Fibroblast of villous mesenchyme (primary cell): Measurements from ENCODE around the gene PHEX. TPM values are rescaled to one million over a fixed set of nuclear protein-coding genes. Genes with fewer than 3 reads are reported as not detected.

Experiments used
- DNase-seq: peaks from one replicate; pipeline ENCODE4 v3.0.0-alpha.2; 2010; ENCODE audit warnings: low read depth
- H3K4me3 ChIP-seq: 2 replicates; pipeline ENCODE4 v1.5.1; 2011; ENCODE audit warnings: low read depth, mild to moderate bottlenecking, low read length
- total RNA-seq: library from RNA; depleted of rRNA; stranded (reverse); fragments of >200 nt; gene quantifications from 2 replicates; pipeline ENCODE4 v1.2.3, GENCODE V29; 2012
- TF ChIP-seq, protein P1 (sequence below): IDR thresholded peaks from 2 replicates; pipeline ENCODE4 v1.5.1; 2012; ENCODE audit warnings: low read depth, mild to moderate bottlenecking, low read length; ENCODE audit not compliant: insufficient read depth

The PHEX gene
- total RNA-seq, 1 donor = 0.43 TPM

GRCh38 chrX:22122510-22122909 lies 90.4 kb downstream of the PHEX start:
- H3K4me3 ChIP-seq = no peak overlapping the region
- TF ChIP-seq, protein P1, sequence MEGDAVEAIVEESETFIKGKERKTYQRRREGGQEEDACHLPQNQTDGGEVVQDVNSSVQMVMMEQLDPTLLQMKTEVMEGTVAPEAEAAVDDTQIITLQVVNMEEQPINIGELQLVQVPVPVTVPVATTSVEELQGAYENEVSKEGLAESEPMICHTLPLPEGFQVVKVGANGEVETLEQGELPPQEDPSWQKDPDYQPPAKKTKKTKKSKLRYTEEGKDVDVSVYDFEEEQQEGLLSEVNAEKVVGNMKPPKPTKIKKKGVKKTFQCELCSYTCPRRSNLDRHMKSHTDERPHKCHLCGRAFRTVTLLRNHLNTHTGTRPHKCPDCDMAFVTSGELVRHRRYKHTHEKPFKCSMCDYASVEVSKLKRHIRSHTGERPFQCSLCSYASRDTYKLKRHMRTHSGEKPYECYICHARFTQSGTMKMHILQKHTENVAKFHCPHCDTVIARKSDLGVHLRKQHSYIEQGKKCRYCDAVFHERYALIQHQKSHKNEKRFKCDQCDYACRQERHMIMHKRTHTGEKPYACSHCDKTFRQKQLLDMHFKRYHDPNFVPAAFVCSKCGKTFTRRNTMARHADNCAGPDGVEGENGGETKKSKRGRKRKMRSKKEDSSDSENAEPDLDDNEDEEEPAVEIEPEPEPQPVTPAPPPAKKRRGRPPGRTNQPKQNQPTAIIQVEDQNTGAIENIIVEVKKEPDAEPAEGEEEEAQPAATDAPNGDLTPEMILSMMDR = no peak
- DNase-seq = peak; percentile 13

DNA sequence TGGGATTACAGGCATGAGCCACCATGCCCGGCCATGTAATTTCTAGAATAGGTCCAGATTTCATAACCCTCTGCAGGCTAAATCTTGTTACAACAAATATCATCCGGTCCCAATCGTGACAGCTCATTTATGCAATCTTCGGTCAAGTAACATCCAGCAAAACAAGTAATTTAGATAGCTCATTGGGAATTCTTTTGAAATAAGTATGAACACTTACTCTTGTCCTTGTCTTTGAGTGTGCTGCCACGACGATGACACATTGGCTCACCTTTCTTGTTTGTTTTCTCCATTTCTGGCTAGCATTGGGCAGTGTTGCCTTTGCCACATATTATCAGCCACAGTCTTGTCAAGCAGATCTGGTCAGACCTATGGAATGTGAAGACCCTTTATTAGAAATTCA lies 92.0 kb downstream of the PHEX start:
- H3K4me3 ChIP-seq = no peak overlapping the region
- TF ChIP-seq, protein P1 = no peak
- DNase-seq = peak; percentile 10

GRCh38 chrX:22125481-22125880 lies 93.4 kb downstream of the PHEX start:
- H3K4me3 ChIP-seq = no peak overlapping the region
- DNase-seq = no peak
- TF ChIP-seq, protein P1 = no peak

GRCh38 chrX:22126327-22126726 lies 94.2 kb downstream of the PHEX start:
- TF ChIP-seq, protein P1 = no peak

GRCh38 chrX:22128961-22129360 lies 96.8 kb downstream of the PHEX start:
- no peak for DNase-seq
- TF ChIP-seq, protein P1 = no peak
- no peak overlapping the region for H3K4me3 ChIP-seq

More at GRCh38 chrX:22126327-22126726, 94.2 kb downstream of the PHEX start:
- DNase-seq = no peak
- no peak overlapping the region for H3K4me3 ChIP-seq

DNA sequence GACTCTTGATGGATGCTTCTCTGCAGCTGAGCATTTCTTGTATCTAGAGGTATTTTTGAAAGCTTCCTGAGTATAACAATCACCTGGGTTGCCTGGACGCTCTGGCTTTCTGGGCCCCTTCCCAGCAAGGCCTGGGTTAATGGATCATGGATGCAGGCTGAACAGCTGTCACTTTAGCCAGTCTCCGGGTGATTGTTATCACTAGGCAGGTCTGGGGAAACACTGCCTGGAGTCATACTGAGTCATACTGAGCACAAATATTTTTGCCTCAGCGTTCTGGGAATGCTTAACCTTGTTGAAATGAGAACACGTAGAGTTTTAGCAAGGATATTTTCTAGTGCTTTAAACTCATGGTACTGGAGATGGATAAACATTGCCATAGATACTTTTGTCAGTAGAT lies 102.6 kb downstream of the PHEX start:
- TF ChIP-seq, protein P1 = no peak

GRCh38 chrX:22135171-22135711 lies 103.1 kb downstream of the PHEX start:
- H3K4me3 ChIP-seq = no peak overlapping the region
- DNase-seq = peak; percentile 58
- TF ChIP-seq, protein P1 = no peak

More for the DNA sequence above, 102.6 kb downstream of the PHEX start:
- DNase-seq = peak; percentile 63
- no peak overlapping the region for H3K4me3 ChIP-seq
